ENCODE results near the gene APOL4. TPM values are rescaled to one million over a fixed set of nuclear protein-coding genes. Genes with fewer than 3 reads are reported as not detected.
A peak's percentile ranks its signal among the peaks of the same experiment; 100 is the strongest.
"Not testable (repeated sequence)": the region's sequence is repeated elsewhere in the genome, so short reads cannot be mapped to it uniquely, and the experiment has no call there.

Gene APOL4
- total RNA-seq, 1 donor from 2014 or later, result 16.1 TPM

- DNase-seq, result no peak
Measured at GRCh38 chr22:36153501-36154422, 47.8 kb downstream of the APOL4 start.

GRCh38 chr22:36152821-36153220 is 48.8 kb downstream of the APOL4 start:
- DNase-seq, result not testable (repeated sequence)

GRCh38 chr22:36152088-36152487 is 49.5 kb downstream of the APOL4 start:
- DNase-seq, result no peak

GRCh38 chr22:36151006-36151595 is 50.5 kb downstream of the APOL4 start:
- peak; percentile 32 for DNase-seq

GRCh38 chr22:36149441-36149840 is 52.2 kb downstream of the APOL4 start:
- DNase-seq, result no peak

- DNase-seq, result no peak
Measured at GRCh38 chr22:36148411-36148810, 53.2 kb downstream of the APOL4 start.

- no peak for DNase-seq
Measured at GRCh38 chr22:36147196-36147791, 54.3 kb downstream of the APOL4 start.

GRCh38 chr22:36145881-36146280 is 55.7 kb downstream of the APOL4 start:
- DNase-seq, result no peak

GRCh38 chr22:36144886-36145541 is 56.6 kb downstream of the APOL4 start:
- peak; percentile 47 for DNase-seq

GRCh38 chr22:36143956-36144355 is 57.7 kb downstream of the APOL4 start:
- DNase-seq, result no peak

GRCh38 chr22:36143066-36143815 is 58.4 kb downstream of the APOL4 start:
- DNase-seq, result no peak

GRCh38 chr22:36141481-36141880 is 60.1 kb downstream of the APOL4 start:
- DNase-seq, result no peak

Other genes with a start within 250 kb of the APOL4 start
- 144 TPM for gene RBFOX2, start 173.0 kb downstream of the APOL4 start, total RNA-seq
- 6.8 TPM for gene APOL3, start 41.1 kb downstream of the APOL4 start, total RNA-seq
- gene APOL2, start 37.7 kb upstream of the APOL4 start, total RNA-seq, result 21.6 TPM
- 1.9 TPM for gene APOL1, start 51.3 kb upstream of the APOL4 start, total RNA-seq
- gene MYH9, start 186.2 kb upstream of the APOL4 start, total RNA-seq, result 219 TPM

Measured in skin of body (tissue), 2 donors.